Neural progenitor cell (in vitro differentiated cells): ENCODE results near the gene VAT1L. TPM values are rescaled to one million over a fixed set of nuclear protein-coding genes. Genes with fewer than 3 reads are reported as not detected.

Experiments
- DNase-seq: peaks from one replicate; pipeline ENCODE4 v3.0.0-alpha.2; 2016; ENCODE audit warnings: low spot score
- H2AFZ ChIP-seq: fragments of 200-600 bp; sonication (generic); replicated peaks from 2 replicates; pipeline ENCODE4 v1.6.1; 2016; ENCODE audit warnings: antibody characterized with exemption
- H3F3A ChIP-seq: fragments of 200-600 bp; sonication (generic); 2 replicates; pipeline ENCODE4 v1.6.1; 2016; ENCODE audit warnings: antibody characterized with exemption, low read depth
- H3K27ac ChIP-seq: fragments of 200-600 bp; sonication (generic); 2 replicates; pipeline ENCODE4 v1.5.1; 2016; ENCODE audit warnings: mild to moderate bottlenecking
- H3K27me3 ChIP-seq: fragments of 200-600 bp; sonication (generic); 2 replicates; pipeline ENCODE4 v1.6.1; 2016; ENCODE audit warnings: mild to moderate bottlenecking, moderate library complexity
- H3K36me3 ChIP-seq: fragments of 200-600 bp; sonication (generic); 2 replicates; pipeline ENCODE4 v1.5.1; 2016
- H3K4me1 ChIP-seq: fragments of 200-600 bp; sonication (generic); 2 replicates; pipeline ENCODE4 v1.6.1; 2016; ENCODE audit warnings: mixed run types
- H3K4me2 ChIP-seq: fragments of 200-600 bp; sonication (generic); 2 replicates; pipeline ENCODE4 v1.6.1; 2016
- H3K4me3 ChIP-seq: fragments of 200-600 bp; sonication (generic); 2 replicates; pipeline ENCODE4 v1.5.1; 2016
- H3K79me2 ChIP-seq: fragments of 200-600 bp; sonication (generic); 2 replicates; pipeline ENCODE4 v1.6.1; 2016; ENCODE audit warnings: low read depth
- H3K9ac ChIP-seq: fragments of 200-600 bp; sonication (generic); 2 replicates; pipeline ENCODE4 v1.6.1; 2016
- H3K9me3 ChIP-seq: fragments of 200-600 bp; sonication (generic); 2 replicates; pipeline ENCODE4 v1.5.1; 2016; ENCODE audit warnings: low read depth
- H4K20me1 ChIP-seq: fragments of 200-600 bp; sonication (generic); 2 replicates; pipeline ENCODE4 v1.6.1; 2016; ENCODE audit warnings: low read depth
- H3K27ac Mint-ChIP-seq: 3 replicates; pipeline ENCODE4 v1.8.0; 2021; ENCODE audit warnings: mixed read lengths
- H3K27me3 Mint-ChIP-seq: 2 replicates; pipeline ENCODE4 v1.8.0; 2022; ENCODE audit warnings: low read depth, mild to moderate bottlenecking, inconsistent platforms, moderate library complexity, mixed read lengths; ENCODE audit not compliant: insufficient read depth
- H3K36me3 Mint-ChIP-seq: 3 replicates; pipeline ENCODE4 v1.8.0; 2021; ENCODE audit warnings: mixed read lengths
- H3K4me1 Mint-ChIP-seq: 3 replicates; pipeline ENCODE4 v1.8.0; 2021; ENCODE audit warnings: mixed read lengths
- H3K4me3 Mint-ChIP-seq: 3 replicates; pipeline ENCODE4 v1.8.0; 2021; ENCODE audit warnings: mild to moderate bottlenecking, moderate library complexity, mixed read lengths
- H3K9me3 Mint-ChIP-seq: 3 replicates; pipeline ENCODE4 v1.8.0; 2020; ENCODE audit warnings: mixed read lengths
- EZH2 ChIP-seq: fragments of 200-600 bp; sonication (generic); IDR thresholded peaks from 2 replicates; pipeline ENCODE4 v1.6.1; 2017; ENCODE audit warnings: antibody characterized with exemption, mild to moderate bottlenecking, moderate library complexity
- EZH2phosphoT487 ChIP-seq: fragments of 200-600 bp; sonication (generic); IDR thresholded peaks from 2 replicates; pipeline ENCODE4 v1.6.1; 2017; ENCODE audit warnings: antibody characterized with exemption
- total RNA-seq: library from RNA; depleted of rRNA; stranded (reverse); fragments of >200 nt; gene quantifications from 2 replicates; pipeline ENCODE4 v1.2.3, GENCODE V29; 2015; ENCODE audit warnings: low replicate concordance
- TF ChIP-seq, protein P1 (sequence below): fragments of 200-600 bp; sonication (generic); IDR thresholded peaks from 2 replicates; pipeline ENCODE4 v1.5.1; 2017; ENCODE audit warnings: antibody characterized with exemption, mild to moderate bottlenecking

VAT1L gene
- total RNA-seq, 1 donor from 2014 or later: 43.2 TPM

DNA sequence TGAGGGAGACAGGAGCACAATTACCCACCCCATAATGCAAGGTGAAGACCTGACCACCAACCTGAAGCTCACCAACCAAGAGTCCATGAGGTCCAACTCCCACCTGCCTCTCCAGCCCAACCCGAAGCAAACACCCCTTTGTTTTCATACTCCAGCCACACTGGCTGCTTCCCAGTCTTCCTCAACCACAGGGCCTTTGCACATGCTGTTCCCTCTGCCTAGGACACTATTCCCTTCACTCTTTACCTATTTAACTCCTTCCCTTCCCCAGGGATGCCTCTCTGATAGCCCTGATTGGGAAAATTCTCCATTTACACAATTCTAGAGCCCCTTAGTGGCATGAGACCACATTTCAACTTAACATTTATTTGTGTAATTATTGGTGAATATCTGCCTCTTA is 86.0 kb downstream of the VAT1L start:
- no peak overlapping the region for H3K9ac ChIP-seq
- no peak for DNase-seq
- H4K20me1 ChIP-seq: no peaks in the 10 kb centered on the region
- H2AFZ ChIP-seq: no peak overlapping the region
- H3K36me3 ChIP-seq: no peaks in the 10 kb centered on the region
- Mint-ChIP-seq H3K27me3 (no peaks in the 10 kb centered on the region), H3K4me3 (no peak overlapping the region), H3K9me3 (no peaks in the 10 kb centered on the region), H3K36me3 (peaks cover 34% of the 10 kb centered on the region), H3K27ac (no peak overlapping the region), H3K4me1 (peaks cover 18% of the 10 kb centered on the region)
- H3K4me1 ChIP-seq: no peaks in the 10 kb centered on the region
- no peaks in the 10 kb centered on the region for H3K79me2 ChIP-seq
- TF ChIP-seq EZH2phosphoT487: no peak
- TF ChIP-seq, protein P1, sequence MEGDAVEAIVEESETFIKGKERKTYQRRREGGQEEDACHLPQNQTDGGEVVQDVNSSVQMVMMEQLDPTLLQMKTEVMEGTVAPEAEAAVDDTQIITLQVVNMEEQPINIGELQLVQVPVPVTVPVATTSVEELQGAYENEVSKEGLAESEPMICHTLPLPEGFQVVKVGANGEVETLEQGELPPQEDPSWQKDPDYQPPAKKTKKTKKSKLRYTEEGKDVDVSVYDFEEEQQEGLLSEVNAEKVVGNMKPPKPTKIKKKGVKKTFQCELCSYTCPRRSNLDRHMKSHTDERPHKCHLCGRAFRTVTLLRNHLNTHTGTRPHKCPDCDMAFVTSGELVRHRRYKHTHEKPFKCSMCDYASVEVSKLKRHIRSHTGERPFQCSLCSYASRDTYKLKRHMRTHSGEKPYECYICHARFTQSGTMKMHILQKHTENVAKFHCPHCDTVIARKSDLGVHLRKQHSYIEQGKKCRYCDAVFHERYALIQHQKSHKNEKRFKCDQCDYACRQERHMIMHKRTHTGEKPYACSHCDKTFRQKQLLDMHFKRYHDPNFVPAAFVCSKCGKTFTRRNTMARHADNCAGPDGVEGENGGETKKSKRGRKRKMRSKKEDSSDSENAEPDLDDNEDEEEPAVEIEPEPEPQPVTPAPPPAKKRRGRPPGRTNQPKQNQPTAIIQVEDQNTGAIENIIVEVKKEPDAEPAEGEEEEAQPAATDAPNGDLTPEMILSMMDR: no peak
- no peak for TF ChIP-seq EZH2
- H3K9me3 ChIP-seq: no peaks in the 10 kb centered on the region
- H3K27ac ChIP-seq: no peak overlapping the region
- no peaks in the 10 kb centered on the region for H3K27me3 ChIP-seq
- H3K4me2 ChIP-seq: no peak overlapping the region
- H3F3A ChIP-seq: no peaks in the 10 kb centered on the region
- H3K4me3 ChIP-seq: no peak overlapping the region

DNA sequence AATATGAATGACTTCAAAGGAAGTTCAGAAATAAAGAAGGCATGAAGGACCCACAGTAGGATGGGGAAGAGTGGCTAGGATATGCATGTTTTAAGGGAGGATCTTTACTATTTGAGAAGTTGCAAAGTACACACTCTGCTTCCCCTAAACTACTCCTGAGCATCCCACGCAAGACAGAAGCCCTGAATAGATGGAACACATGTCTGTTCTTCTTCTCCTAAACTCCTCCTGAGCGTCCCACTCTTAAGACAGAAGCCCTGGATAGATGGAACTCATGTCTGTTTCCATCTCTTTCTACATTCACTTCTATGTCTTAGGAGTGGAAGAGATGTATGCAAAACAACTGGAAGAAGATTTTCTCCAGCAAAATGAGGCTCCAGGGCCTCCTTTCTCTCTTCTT is 88.4 kb downstream of the VAT1L start:
- Histone ChIP-seq H3F3A (no peaks in the 10 kb centered on the region), H3K4me2 (no peak overlapping the region), H3K79me2 (no peaks in the 10 kb centered on the region), H3K4me3 (no peak overlapping the region), H3K27me3 (no peaks in the 10 kb centered on the region), H2AFZ (no peak overlapping the region), H3K9me3 (no peaks in the 10 kb centered on the region), H3K36me3 (peaks cover 3% of the 10 kb centered on the region), H3K27ac (no peak overlapping the region), H3K9ac (no peak overlapping the region), H3K4me1 (no peaks in the 10 kb centered on the region), H4K20me1 (no peaks in the 10 kb centered on the region)
- H3K27me3 Mint-ChIP-seq: no peaks in the 10 kb centered on the region
- H3K4me3 Mint-ChIP-seq: no peak overlapping the region
- DNase-seq: no peak
- no peaks in the 10 kb centered on the region for H3K9me3 Mint-ChIP-seq
- TF ChIP-seq, protein P1: no peak
- TF ChIP-seq EZH2: no peak
- no peak for TF ChIP-seq EZH2phosphoT487
- peaks cover 3% of the 10 kb centered on the region for H3K4me1 Mint-ChIP-seq
- no peak overlapping the region for H3K27ac Mint-ChIP-seq
- peaks cover 43% of the 10 kb centered on the region for H3K36me3 Mint-ChIP-seq

GRCh38 chr16:77877712-77878347 is 89.5 kb downstream of the VAT1L start:
- no peak overlapping the region for H3K4me3 Mint-ChIP-seq
- Histone ChIP-seq H3K27ac (no peak overlapping the region), H3K4me3 (no peak overlapping the region), H3K4me2 (no peak overlapping the region), H3F3A (no peaks in the 10 kb centered on the region), H3K4me1 (no peaks in the 10 kb centered on the region), H3K9ac (no peak overlapping the region), H4K20me1 (no peaks in the 10 kb centered on the region), H2AFZ (no peak overlapping the region), H3K9me3 (no peaks in the 10 kb centered on the region), H3K36me3 (peaks cover 3% of the 10 kb centered on the region), H3K27me3 (no peaks in the 10 kb centered on the region), H3K79me2 (no peaks in the 10 kb centered on the region)
- H3K4me1 Mint-ChIP-seq: peaks cover 3% of the 10 kb centered on the region
- no peak for TF ChIP-seq EZH2phosphoT487
- TF ChIP-seq, protein P1: no peak
- TF ChIP-seq EZH2: no peak
- peaks cover 39% of the 10 kb centered on the region for H3K36me3 Mint-ChIP-seq
- no peak overlapping the region for H3K27ac Mint-ChIP-seq
- H3K27me3 Mint-ChIP-seq: no peaks in the 10 kb centered on the region
- no peak for DNase-seq
- no peaks in the 10 kb centered on the region for H3K9me3 Mint-ChIP-seq
